ENCODE results near the gene AKNA. TPM values are rescaled to one million over a fixed set of nuclear protein-coding genes. Genes with fewer than 3 reads are reported as not detected.
A peak's percentile ranks its signal among the peaks of the same experiment; 100 is the strongest.

AKNA gene
- total and polyA plus RNA-seq, 12 donors, result 4.8 to 37.3 (median 15.9) TPM

DNA sequence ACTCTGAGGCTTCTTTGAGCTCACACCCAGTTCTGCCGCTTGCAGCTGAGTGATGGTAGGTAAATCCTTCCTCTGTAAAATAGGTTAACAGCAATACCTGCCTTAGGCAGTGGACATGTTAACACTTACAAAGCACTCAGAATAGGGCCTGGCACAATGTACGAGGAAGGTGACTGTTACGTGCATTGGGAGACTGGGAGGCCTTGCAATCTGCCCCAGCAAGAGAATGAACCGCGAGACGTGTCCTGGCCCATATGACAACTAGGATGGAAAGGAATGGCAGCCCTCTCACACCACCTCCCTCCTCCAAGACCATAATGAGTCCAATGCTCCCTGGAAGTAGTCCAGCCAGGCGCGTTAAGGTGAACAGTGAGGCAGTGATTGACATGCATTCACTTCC lies 23.1 kb upstream of the AKNA start:
- no peaks in the 10 kb centered on the region for H3K9me3 ChIP-seq (replicated peaks in 1 of 3)
- intact Hi-C loops (cut with DNase I), result no loop called here
- TF ChIP-seq POLR2A (IDR thresholded peaks at IDR 0.05), result no peak
- TF ChIP-seq, protein P1, sequence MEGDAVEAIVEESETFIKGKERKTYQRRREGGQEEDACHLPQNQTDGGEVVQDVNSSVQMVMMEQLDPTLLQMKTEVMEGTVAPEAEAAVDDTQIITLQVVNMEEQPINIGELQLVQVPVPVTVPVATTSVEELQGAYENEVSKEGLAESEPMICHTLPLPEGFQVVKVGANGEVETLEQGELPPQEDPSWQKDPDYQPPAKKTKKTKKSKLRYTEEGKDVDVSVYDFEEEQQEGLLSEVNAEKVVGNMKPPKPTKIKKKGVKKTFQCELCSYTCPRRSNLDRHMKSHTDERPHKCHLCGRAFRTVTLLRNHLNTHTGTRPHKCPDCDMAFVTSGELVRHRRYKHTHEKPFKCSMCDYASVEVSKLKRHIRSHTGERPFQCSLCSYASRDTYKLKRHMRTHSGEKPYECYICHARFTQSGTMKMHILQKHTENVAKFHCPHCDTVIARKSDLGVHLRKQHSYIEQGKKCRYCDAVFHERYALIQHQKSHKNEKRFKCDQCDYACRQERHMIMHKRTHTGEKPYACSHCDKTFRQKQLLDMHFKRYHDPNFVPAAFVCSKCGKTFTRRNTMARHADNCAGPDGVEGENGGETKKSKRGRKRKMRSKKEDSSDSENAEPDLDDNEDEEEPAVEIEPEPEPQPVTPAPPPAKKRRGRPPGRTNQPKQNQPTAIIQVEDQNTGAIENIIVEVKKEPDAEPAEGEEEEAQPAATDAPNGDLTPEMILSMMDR (IDR thresholded peaks at IDR 0.05), result no peak
- H3K27me3 ChIP-seq, result no peaks in the 10 kb centered on the region
- peaks cover 6 to 24% of the 10 kb centered on the region in 2 donors for H3K4me1 ChIP-seq (replicated peaks in 1 of 2)
- H3K27ac ChIP-seq, result no peak overlapping the region
- peaks cover 0 to 16% of the 10 kb centered on the region in 2 donors for H3K36me3 ChIP-seq (replicated peaks in 1 of 2)
- DNase-seq, result no peak
- WGBS, 4 donors, result 83 to 95% (median 89%) methylated on average over 7 to 8 of the region's 8 CpGs
- no peak overlapping the region for H3K4me3 ChIP-seq

DNA sequence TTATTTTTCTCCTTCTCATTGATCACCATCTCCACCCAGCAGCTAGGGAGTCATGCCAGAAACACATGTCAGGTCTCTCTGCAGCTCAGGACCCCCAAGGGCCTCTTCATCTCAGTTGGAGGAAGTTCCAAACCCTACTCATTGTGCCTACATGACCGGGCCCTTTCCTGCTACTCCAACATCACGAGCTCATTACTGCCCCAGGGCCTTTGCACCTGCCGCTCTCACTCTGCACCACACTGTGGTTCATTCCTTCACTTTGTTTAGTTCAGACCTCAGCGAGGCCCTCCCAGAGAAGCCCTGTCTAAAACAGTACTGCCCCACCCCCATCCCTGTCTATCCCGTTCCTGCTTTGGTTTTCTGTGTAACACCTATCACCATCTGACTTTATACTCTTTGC lies 22.1 kb upstream of the AKNA start:
- intact Hi-C loops (cut with DNase I), result loop anchor here (5.0 to 10.0 kb wide), 3 partner anchors 242 to 495 kb away; partner anchors contain the start of gene TEX53 (in 1 of the 2)
- no peak for TF ChIP-seq POLR2A (IDR thresholded peaks at IDR 0.05)
- TF ChIP-seq, protein P1 (IDR thresholded peaks at IDR 0.05), result no peak
- no peak overlapping the region for H3K4me3 ChIP-seq
- no peak for DNase-seq
- no peaks in the 10 kb centered on the region for H3K27me3 ChIP-seq
- peaks cover 0 to 16% of the 10 kb centered on the region in 2 donors for H3K36me3 ChIP-seq (replicated peaks in 1 of 2)
- no peaks in the 10 kb centered on the region for H3K9me3 ChIP-seq (replicated peaks in 1 of 3)
- H3K27ac ChIP-seq, result no peak overlapping the region
- WGBS, 4 donors, result 72 to 84% (median 79%) methylated on average over 5 of the region's 5 CpGs
- H3K4me1 ChIP-seq (replicated peaks in 1 of 2), result peaks cover 6 to 24% of the 10 kb centered on the region in 2 donors

DNA sequence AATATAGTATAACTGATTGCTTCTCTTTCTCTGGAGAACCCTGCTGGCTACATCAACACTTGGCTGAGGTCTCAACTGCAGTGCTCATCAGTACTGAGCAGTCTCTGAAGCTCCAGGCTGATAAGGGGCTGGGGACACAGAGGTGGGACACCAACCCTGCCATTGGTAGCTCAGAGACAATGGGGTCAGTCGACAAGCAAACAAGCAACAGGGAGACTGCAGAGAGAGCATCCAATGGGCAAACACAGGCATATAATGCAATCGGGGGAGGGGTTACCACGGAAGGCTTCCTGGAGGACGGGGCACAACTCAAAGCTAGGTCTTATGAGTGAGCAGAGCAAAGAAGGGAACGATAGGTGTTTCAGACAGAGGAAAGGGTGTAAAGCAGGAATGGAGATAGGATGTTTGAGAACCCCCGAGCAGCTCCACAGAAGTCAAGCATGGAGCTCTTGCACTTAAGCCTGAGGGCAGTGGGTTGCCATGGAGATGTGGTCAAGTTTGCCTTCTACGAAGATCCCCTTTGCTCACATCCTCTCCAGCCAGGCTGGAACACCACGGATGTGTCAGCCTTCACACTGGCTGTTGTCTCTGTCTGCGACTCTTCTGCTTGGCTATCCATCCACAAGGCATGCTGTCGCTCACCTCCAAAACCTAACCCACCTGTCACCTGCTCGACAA lies 21.5 kb upstream of the AKNA start:
- H3K4me3 ChIP-seq, result no peak overlapping the region
- intact Hi-C loops (cut with DNase I), result loop anchor here (5.0 to 10.0 kb wide), 3 partner anchors 243 to 496 kb away; partner anchors contain the start of gene TEX53 (in 1 of the 2)
- 72 to 77% (median 74%) methylated on average over 10 to 11 of the region's 11 CpGs for WGBS, 4 donors
- H3K9me3 ChIP-seq (replicated peaks in 1 of 3), result no peaks in the 10 kb centered on the region
- no peaks in the 10 kb centered on the region for H3K27me3 ChIP-seq
- H3K27ac ChIP-seq, result no peak overlapping the region
- DNase-seq, result peak in 1 of 7 donors; percentile 72
- peaks cover 0 to 17% of the 10 kb centered on the region in 2 donors for H3K36me3 ChIP-seq (replicated peaks in 1 of 2)
- peaks cover 4 to 19% of the 10 kb centered on the region in 2 donors for H3K4me1 ChIP-seq (replicated peaks in 1 of 2)
- TF ChIP-seq, protein P1 (IDR thresholded peaks at IDR 0.05), result no peak
- TF ChIP-seq POLR2A (IDR thresholded peaks at IDR 0.05), result no peak

DNA sequence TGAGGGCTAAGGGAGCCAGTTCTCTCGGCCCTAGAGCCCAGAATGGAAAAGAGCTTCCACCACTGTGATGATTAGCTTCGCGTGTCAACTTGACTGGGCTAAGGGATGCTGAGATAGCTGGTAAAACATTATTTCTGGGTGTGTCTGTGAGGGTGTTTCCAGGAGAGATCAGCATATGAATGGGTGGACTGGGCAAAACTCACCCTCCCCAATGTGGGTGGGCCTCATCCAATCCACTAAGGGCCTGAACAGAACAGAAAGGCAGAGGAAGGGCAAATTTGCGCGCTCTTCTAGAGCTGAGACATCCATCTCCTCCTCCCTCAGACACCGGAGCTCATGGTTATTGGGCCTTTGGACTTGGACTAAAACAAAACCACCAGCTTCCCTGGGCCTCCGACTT lies 20.9 kb upstream of the AKNA start:
- Histone ChIP-seq H3K36me3 (replicated peaks in 1 of 2) (peaks cover 0 to 23% of the 10 kb centered on the region in 2 donors), H3K9me3 (replicated peaks in 1 of 3) (no peaks in the 10 kb centered on the region), H3K4me1 (replicated peaks in 1 of 2) (peaks cover 0 to 13% of the 10 kb centered on the region in 2 donors), H3K4me3 (no peak overlapping the region), H3K27ac (no peak overlapping the region), H3K27me3 (no peaks in the 10 kb centered on the region)
- no peak for DNase-seq
- intact Hi-C loops (cut with DNase I), result loop anchor here (5.0 to 10.0 kb wide), 3 partner anchors 244 to 496 kb away; partner anchors contain the start of gene TEX53 (in 1 of the 2)
- WGBS, 4 donors, result 86 to 93% (median 90%) methylated on average over 6 to 7 of the region's 7 CpGs
- no peak for TF ChIP-seq POLR2A (IDR thresholded peaks at IDR 0.05)
- TF ChIP-seq, protein P1 (IDR thresholded peaks at IDR 0.05), result no peak
